HCT116 (cell line): ENCODE data around the gene FSIP1. TPM values are rescaled to one million over a fixed set of nuclear protein-coding genes. Genes with fewer than 3 reads are reported as not detected.

Experiments
- ATAC-seq: fragments of 200-7000 bp; cut with Tn5 transposase; 2 replicates; pipeline ENCODE4 v1.9.1; 2020; ENCODE audit warnings: mild to moderate bottlenecking, moderate library complexity
- BruUV-seq: library from RNA; stranded (reverse); fragments of 400-500 nt; replicated peaks from 2 replicates; lab custom pipeline; 2021; lab: Mats Ljungman, UMichigan
- CTCF ChIA-PET: fragments of 300-600 bp; sonication (Branson Sonifier 250); formaldehyde crosslinking; loops from one replicate; lab custom pipeline; 2021; ENCODE audit warnings: antibody characterized with exemption; lab: Charles Lee
- POLR2A ChIA-PET: fragments of 300-600, 350-600 bp; sonication (Branson Sonifier 250); formaldehyde crosslinking; loops from one replicate; lab custom pipeline; 2021; ENCODE audit warnings: antibody characterized with exemption; lab: Charles Lee
- RAD21 ChIA-PET, 2 experiments: fragments of 300-600 bp; sonication (Branson Sonifier 250); formaldehyde crosslinking; loops; one replicate each; lab custom pipeline; 2023; ENCODE audit warnings: low total read pairs in 2 of 2; ENCODE audit not compliant: uncharacterized antibody in 2 of 2, unreplicated experiment in 2 of 2, low non-redundant PET in 1 of 2; lab: Charles Lee
- DNase-seq: peaks from one replicate; pipeline ENCODE4 v3.0.0-alpha.2; 2010; ENCODE audit warnings: low read depth, low spot score
- H2AFZ ChIP-seq: fragments of 200-600 bp; shearing (Covaris generic), sonication (generic); 2 replicates; pipeline ENCODE4 v1.6.1; 2017; ENCODE audit warnings: low read depth, mixed run types, mixed read lengths, antibody characterized with exemption, low read length; ENCODE audit not compliant: poor library complexity, severe bottlenecking
- H3K27ac ChIP-seq: 2 replicates; pipeline ENCODE4 v1.5.1; 2012; ENCODE audit warnings: low read depth, low read length
- H3K27me3 ChIP-seq: fragments of 200-600 bp; sonication (generic); 2 replicates; pipeline ENCODE4 v1.6.1; 2016; ENCODE audit warnings: mixed run types, low read length, mixed read lengths; ENCODE audit not compliant: insufficient read depth
- H3K36me3 ChIP-seq, 2 experiments: fragments of 200-500 bp in 1 of 2; fragments of 200-600 bp in 1 of 2; sonication (Bioruptor generic) in 1 of 2; sonication (generic) in 1 of 2; 2 replicates each; pipeline versions ENCODE4 v1.5.1 to v1.6.1; 2014 to 2016; ENCODE audit warnings: low read length in 2 of 2, inconsistent platforms in 1 of 2, mixed read lengths in 1 of 2, mixed run types in 1 of 2; ENCODE audit not compliant: insufficient read depth in 2 of 2, control insufficient read depth in 1 of 2
- H3K4me1 ChIP-seq, 2 experiments: fragments of 200-600 bp in 1 of 2; sonication (generic) in 1 of 2; 2 replicates each; pipeline versions ENCODE4 v1.5.1 to v1.6.1; 2012 to 2017; ENCODE audit warnings: low read length in 2 of 2, inconsistent platforms in 1 of 2, mild to moderate bottlenecking in 1 of 2, mixed read lengths in 1 of 2, mixed run types in 1 of 2, moderate library complexity in 1 of 2; ENCODE audit not compliant: insufficient read depth in 2 of 2, control insufficient read depth in 1 of 2
- H3K4me2 ChIP-seq: fragments of 200-600 bp; sonication (generic); 2 replicates; pipeline ENCODE4 v1.6.1; 2017; ENCODE audit warnings: mixed run types, low read length, mixed read lengths
- H3K4me3 ChIP-seq, 2 experiments: fragments of 200-600 bp in 1 of 2; sonication (generic) in 1 of 2; replicated peaks in 1 of 2; 2 replicates each; pipeline ENCODE4 v1.5.1; 2011 to 2016; ENCODE audit warnings: low read length in 2 of 2, control low read depth in 1 of 2, low read depth in 1 of 2, mild to moderate bottlenecking in 1 of 2, mixed read lengths in 1 of 2, mixed run types in 1 of 2
- H3K79me2 ChIP-seq: fragments of 200-600 bp; sonication (generic); 2 replicates; pipeline ENCODE4 v1.6.1; 2017; ENCODE audit warnings: mild to moderate bottlenecking, mixed run types, low read length, moderate library complexity, mixed read lengths; ENCODE audit not compliant: insufficient read depth
- H3K9ac ChIP-seq: fragments of 200-600 bp; sonication (generic); 2 replicates; pipeline ENCODE4 v1.6.1; 2016; ENCODE audit warnings: low read length, mixed read lengths
- H3K9me2 ChIP-seq: fragments of 200-600 bp; sonication (generic), shearing (Covaris generic); 2 replicates; pipeline ENCODE4 v1.6.1; 2017; ENCODE audit warnings: mixed run types, mild to moderate bottlenecking, moderate library complexity; ENCODE audit not compliant: insufficient read depth
- H3K9me3 ChIP-seq, 2 experiments: fragments of 200-500 bp in 1 of 2; fragments of 200-600 bp in 1 of 2; sonication (Bioruptor generic) in 1 of 2; sonication (generic) in 1 of 2; 2 replicates each; pipeline ENCODE4 v1.6.1; 2014 to 2017; ENCODE audit warnings: low read length in 2 of 2, mixed read lengths in 2 of 2, inconsistent platforms in 1 of 2, low read depth in 1 of 2, mild to moderate bottlenecking in 1 of 2, mixed run types in 1 of 2, moderate library complexity in 1 of 2; ENCODE audit not compliant: control insufficient read depth in 1 of 2, insufficient read depth in 1 of 2
- H4K20me1 ChIP-seq: fragments of 200-600 bp; sonication (generic), shearing (Covaris generic); 2 replicates; pipeline ENCODE4 v1.6.1; 2017; ENCODE audit warnings: mixed run types, mild to moderate bottlenecking, moderate library complexity; ENCODE audit not compliant: insufficient read depth
- CEBPB ChIP-seq: IDR thresholded peaks from 2 replicates; pipeline ENCODE4 v1.6.1; 2012; ENCODE audit warnings: low read depth
- EGR1 ChIP-seq: IDR thresholded peaks from 2 replicates; pipeline ENCODE4 v1.6.1; 2012; ENCODE audit warnings: low read depth
- ELF1 ChIP-seq: IDR thresholded peaks from 2 replicates; pipeline ENCODE4 v1.6.1; 2012; ENCODE audit warnings: low read depth, borderline replicate concordance
- EZH2 ChIP-seq: fragments of 200-600 bp; sonication (generic); IDR thresholded peaks from 2 replicates; pipeline ENCODE4 v1.6.1; 2017; ENCODE audit warnings: antibody characterized with exemption, mixed run types
- EZH2phosphoT487 ChIP-seq: fragments of 200-600 bp; IDR thresholded peaks from 2 replicates; pipeline ENCODE4 v1.6.1; 2018; ENCODE audit warnings: antibody characterized with exemption, borderline replicate concordance
- JUND ChIP-seq: IDR thresholded peaks from 2 replicates; pipeline ENCODE4 v1.6.1; 2012
- POLR2A ChIP-seq: IDR thresholded peaks from 2 replicates; pipeline ENCODE4 v1.7.0; 2011; ENCODE audit warnings: borderline replicate concordance; ENCODE audit not compliant: insufficient read depth, insufficient read length; ENCODE audit errors: extremely low read depth
- SIN3A ChIP-seq: IDR thresholded peaks from 2 replicates; pipeline ENCODE4 v1.6.1; 2012; ENCODE audit warnings: low read depth
- SP1 ChIP-seq: IDR thresholded peaks from 2 replicates; pipeline ENCODE4 v1.6.1; 2012; ENCODE audit warnings: low read depth
- YY1 ChIP-seq: IDR thresholded peaks from 2 replicates; pipeline ENCODE4 v1.6.1; 2011; ENCODE audit warnings: low read length, low read depth, moderate library complexity, mild to moderate bottlenecking; ENCODE audit not compliant: insufficient replicate concordance; ENCODE audit errors: extremely low read depth
- ZBTB33 ChIP-seq: IDR thresholded peaks from 2 replicates; pipeline ENCODE4 v1.6.1; 2011; ENCODE audit warnings: mild to moderate bottlenecking, low read length, moderate library complexity; ENCODE audit not compliant: insufficient replicate concordance; ENCODE audit errors: extremely low read depth
- ZFX ChIP-seq: fragments of 450-650 bp; IDR thresholded peaks from 2 replicates; pipeline ENCODE4 v1.6.1; 2017
- intact Hi-C: fragments of 100-400 bp; cut with micrococcal nuclease; formaldehyde crosslinking; loops from 2 replicates; pipeline ENCODE4 v1.10.0; 2022
- total RNA-seq: library from RNA; stranded (reverse); gene quantifications from one replicate; pipeline ENCODE4 v1.2.1, GENCODE V29; 2021; ENCODE audit not compliant: unreplicated experiment
- TF ChIP-seq, protein P1 (sequence below), 3 experiments: fragments of 200-600 bp in 1 of 3; sonication (generic) in 1 of 3; IDR thresholded peaks in 2 of 3; conservative IDR thresholded peaks in 1 of 3; 2 replicates each; pipeline ENCODE4 v1.5.1; 2012 to 2017; ENCODE audit warnings: low read depth in 2 of 3, low read length in 2 of 3, antibody characterized with exemption in 1 of 3, borderline replicate concordance in 1 of 3, control low read depth in 1 of 3, mild to moderate bottlenecking in 1 of 3, mixed read lengths in 1 of 3, mixed run types in 1 of 3, moderate library complexity in 1 of 3; ENCODE audit not compliant: insufficient read depth in 1 of 3

FSIP1 gene
- total RNA-seq, 1 experiment from 2014 or later: 0.42 TPM

- BruUV-seq: no TSS peak
- Histone ChIP-seq H4K20me1 (no peaks in the 10 kb centered on the region), H3K79me2 (no peaks in the 10 kb centered on the region), H3K27me3 (no peaks in the 10 kb centered on the region), H2AFZ (no peak overlapping the region), H3K4me2 (no peak overlapping the region), H3K4me3 (no peak overlapping the region), H3K9ac (no peak overlapping the region), H3K9me2 (no peaks in the 10 kb centered on the region), H3K27ac (no peak overlapping the region), H3K36me3 (no peaks in the 10 kb centered on the region), H3K4me1 (peaks cover 3 to 23% of the 10 kb centered on the region in 2 experiments; a peak in 2 of 4 replicates), H3K9me3 (no peaks in the 10 kb centered on the region)
- intact Hi-C loops: no loop called here
- ATAC-seq (no peak), DNase-seq (no peak)
- CTCF ChIA-PET: interaction anchor here (3.7 kb wide), 1 partner anchor 135 kb away, joined by 14 read pairs; no protein-coding TSS in a partner anchor
- TF ChIP-seq POLR2A (no peak), ZFX (no peak), YY1 (no peak), SIN3A (no peak), CEBPB (no peak), EGR1 (no peak), EZH2phosphoT487 (no peak), ELF1 (no peak)
- RAD21 ChIA-PET: no interaction called here
- POLR2A ChIA-PET: no interaction called here
Measured at GRCh38 chr15:39621976-39622375, 160.7 kb downstream of the FSIP1 start.

DNA sequence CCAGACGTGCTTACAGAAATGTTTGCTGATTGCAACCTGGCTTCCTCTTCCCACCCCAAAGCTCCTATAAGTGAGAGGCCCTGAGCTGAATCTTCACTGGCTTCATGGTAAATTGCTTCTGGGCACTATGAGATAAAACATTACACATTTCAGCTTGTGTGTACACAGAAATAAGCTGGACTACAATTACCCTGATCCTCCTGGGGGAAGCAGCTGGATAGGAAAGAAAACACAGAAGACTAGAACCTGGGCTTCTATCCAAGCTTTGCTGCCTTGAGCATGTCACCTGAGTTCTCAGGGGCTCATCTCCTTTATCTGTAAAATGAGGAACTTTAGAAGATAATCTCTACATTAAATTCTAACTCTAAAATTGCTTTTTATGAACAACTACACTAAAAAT is 161.4 kb downstream of the FSIP1 start:
- no peaks in the 10 kb centered on the region for H4K20me1 ChIP-seq
- ChIA-PET POLR2A (no interaction called here), CTCF (interaction anchor here (3.7 kb wide), 1 partner anchor 136 kb away, joined by 14 read pairs; no protein-coding TSS in a partner anchor), RAD21 (no interaction called here)
- no peaks in the 10 kb centered on the region for H3K9me3 ChIP-seq
- H3K79me2 ChIP-seq: no peaks in the 10 kb centered on the region
- ATAC-seq (no peak), DNase-seq (no peak)
- no peak overlapping the region for H3K4me3 ChIP-seq
- intact Hi-C loops: no loop called here
- no TSS peak for BruUV-seq
- H3K36me3 ChIP-seq: no peaks in the 10 kb centered on the region
- H3K27me3 ChIP-seq: no peaks in the 10 kb centered on the region
- H2AFZ ChIP-seq: no peak overlapping the region
- TF ChIP-seq, protein P1, sequence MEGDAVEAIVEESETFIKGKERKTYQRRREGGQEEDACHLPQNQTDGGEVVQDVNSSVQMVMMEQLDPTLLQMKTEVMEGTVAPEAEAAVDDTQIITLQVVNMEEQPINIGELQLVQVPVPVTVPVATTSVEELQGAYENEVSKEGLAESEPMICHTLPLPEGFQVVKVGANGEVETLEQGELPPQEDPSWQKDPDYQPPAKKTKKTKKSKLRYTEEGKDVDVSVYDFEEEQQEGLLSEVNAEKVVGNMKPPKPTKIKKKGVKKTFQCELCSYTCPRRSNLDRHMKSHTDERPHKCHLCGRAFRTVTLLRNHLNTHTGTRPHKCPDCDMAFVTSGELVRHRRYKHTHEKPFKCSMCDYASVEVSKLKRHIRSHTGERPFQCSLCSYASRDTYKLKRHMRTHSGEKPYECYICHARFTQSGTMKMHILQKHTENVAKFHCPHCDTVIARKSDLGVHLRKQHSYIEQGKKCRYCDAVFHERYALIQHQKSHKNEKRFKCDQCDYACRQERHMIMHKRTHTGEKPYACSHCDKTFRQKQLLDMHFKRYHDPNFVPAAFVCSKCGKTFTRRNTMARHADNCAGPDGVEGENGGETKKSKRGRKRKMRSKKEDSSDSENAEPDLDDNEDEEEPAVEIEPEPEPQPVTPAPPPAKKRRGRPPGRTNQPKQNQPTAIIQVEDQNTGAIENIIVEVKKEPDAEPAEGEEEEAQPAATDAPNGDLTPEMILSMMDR (IDR thresholded peaks at IDR 0.05 in 2 of 3, conservative IDR thresholded peaks at IDR 0.05 in 1 of 3; ENCODE audit: borderline replicate concordance in 1 of 3, insufficient read depth in 1 of 3, low read depth in 2 of 3, low read length in 2 of 3): no peak
- TF ChIP-seq EZH2: no peak
- no peak for TF ChIP-seq EGR1
- TF ChIP-seq CEBPB: no peak
- no peak for TF ChIP-seq SP1
- no peak for TF ChIP-seq ZBTB33
- no peak for TF ChIP-seq JUND
- no peak for TF ChIP-seq EZH2phosphoT487
- no peak for TF ChIP-seq SIN3A
- peaks cover 3 to 28% of the 10 kb centered on the region in 2 experiments; a peak in 2 of 4 replicates for H3K4me1 ChIP-seq
- H3K27ac ChIP-seq: no peak overlapping the region
- no peak overlapping the region for H3K9ac ChIP-seq
- H3K9me2 ChIP-seq: no peaks in the 10 kb centered on the region
- H3K4me2 ChIP-seq: no peak overlapping the region
